WTC11 (cell line): Measurements from ENCODE around the gene UTP20.

Experiments used
- ATF2 ChIP-seq: sonication (generic); formaldehyde crosslinking; IDR thresholded peaks from 2 replicates; pipeline ENCODE4 v1.8.1; 2022; ENCODE audit warnings: low read depth, missing genetic modification reagents, borderline replicate concordance
- CTCF ChIP-seq: fragments of 200-600 bp; IDR thresholded peaks from 2 replicates; pipeline ENCODE4 v1.8.0; 2022; ENCODE audit warnings: antibody characterized with exemption
- HMGXB4 ChIP-seq: sonication (generic); formaldehyde crosslinking; IDR thresholded peaks from 2 replicates; pipeline ENCODE4 v1.8.1; 2023; ENCODE audit warnings: mild to moderate bottlenecking, moderate library complexity, missing genetic modification reagents
- KAT7 ChIP-seq: sonication (generic); formaldehyde crosslinking; IDR thresholded peaks from 2 replicates; pipeline ENCODE4 v1.8.1; 2023; ENCODE audit warnings: missing genetic modification reagents, mild to moderate bottlenecking, borderline replicate concordance
- TEAD4 ChIP-seq: sonication (generic); formaldehyde crosslinking; IDR thresholded peaks from 2 replicates; pipeline ENCODE4 v1.8.0; 2022; ENCODE audit warnings: mild to moderate bottlenecking, missing genetic modification reagents
- ZBTB43 ChIP-seq: sonication (generic); formaldehyde crosslinking; IDR thresholded peaks from 2 replicates; pipeline ENCODE4 v1.8.1; 2023; ENCODE audit warnings: mild to moderate bottlenecking, missing genetic modification reagents
- ZNF396 ChIP-seq: fragments of 250-450 bp; sonication (Bioruptor Pico); IDR thresholded peaks from 2 replicates; pipeline ENCODE4 v1.8.0; 2021; ENCODE audit warnings: mild to moderate bottlenecking, moderate library complexity, borderline replicate concordance

- TF ChIP-seq ZBTB43 (no peak), CTCF (no peak), ATF2 (CRISPR knock-in tag) (no peak), HMGXB4 (CRISPR knock-in tag) (no peak), TEAD4 (CRISPR knock-in tag) (no peak), KAT7 (CRISPR knock-in tag) (no peak), ZNF396 (no peak)
Observed at GRCh38 chr12:101336437-101336836, 56.5 kb downstream of the UTP20 start.
